ENCODE data around the gene MAPK10.

DNA sequence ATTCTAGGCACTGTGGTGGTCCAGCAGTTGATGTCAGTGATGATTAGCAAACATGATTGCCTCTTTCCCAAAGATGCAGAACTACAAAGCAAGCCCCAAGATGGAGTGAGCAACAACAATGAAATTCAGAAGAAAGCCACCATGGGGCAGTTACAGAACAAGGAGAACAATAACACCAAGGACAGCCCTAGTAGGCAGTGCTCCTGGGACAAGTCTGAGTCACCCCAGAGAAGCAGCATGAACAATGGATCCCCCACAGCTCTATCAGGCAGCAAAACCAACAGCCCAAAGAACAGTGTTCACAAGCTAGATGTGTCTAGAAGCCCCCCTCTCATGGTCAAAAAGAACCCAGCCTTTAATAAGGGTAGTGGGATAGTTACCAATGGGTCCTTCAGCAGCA, 365.3 kb downstream of the MAPK10 start:
- TF ChIP-seq, protein P1, sequence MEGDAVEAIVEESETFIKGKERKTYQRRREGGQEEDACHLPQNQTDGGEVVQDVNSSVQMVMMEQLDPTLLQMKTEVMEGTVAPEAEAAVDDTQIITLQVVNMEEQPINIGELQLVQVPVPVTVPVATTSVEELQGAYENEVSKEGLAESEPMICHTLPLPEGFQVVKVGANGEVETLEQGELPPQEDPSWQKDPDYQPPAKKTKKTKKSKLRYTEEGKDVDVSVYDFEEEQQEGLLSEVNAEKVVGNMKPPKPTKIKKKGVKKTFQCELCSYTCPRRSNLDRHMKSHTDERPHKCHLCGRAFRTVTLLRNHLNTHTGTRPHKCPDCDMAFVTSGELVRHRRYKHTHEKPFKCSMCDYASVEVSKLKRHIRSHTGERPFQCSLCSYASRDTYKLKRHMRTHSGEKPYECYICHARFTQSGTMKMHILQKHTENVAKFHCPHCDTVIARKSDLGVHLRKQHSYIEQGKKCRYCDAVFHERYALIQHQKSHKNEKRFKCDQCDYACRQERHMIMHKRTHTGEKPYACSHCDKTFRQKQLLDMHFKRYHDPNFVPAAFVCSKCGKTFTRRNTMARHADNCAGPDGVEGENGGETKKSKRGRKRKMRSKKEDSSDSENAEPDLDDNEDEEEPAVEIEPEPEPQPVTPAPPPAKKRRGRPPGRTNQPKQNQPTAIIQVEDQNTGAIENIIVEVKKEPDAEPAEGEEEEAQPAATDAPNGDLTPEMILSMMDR (IDR thresholded peaks at IDR 0.05; ENCODE audit: low read depth, low read length, poor library complexity, severe bottlenecking) = no peak
- TF ChIP-seq EZH2phosphoT487 (IDR thresholded peaks at IDR 0.05; ENCODE audit: borderline replicate concordance, low read length) = no peak
